Loucy (cell line): Measurements from ENCODE around the gene GET4.

Experiments used
- H2AFZ ChIP-seq: fragments of 200-600 bp; sonication (generic); 2 replicates; pipeline ENCODE4 v1.6.0; 2016; ENCODE audit warnings: antibody characterized with exemption, mild to moderate bottlenecking, low read length, moderate library complexity
- H3F3A ChIP-seq: fragments of 200-600 bp; 2 replicates; pipeline ENCODE4 v1.6.0; 2016; ENCODE audit warnings: antibody characterized with exemption, low read depth, mild to moderate bottlenecking
- H3K27me3 ChIP-seq: fragments of 200-600 bp; sonication (generic); 2 replicates; pipeline ENCODE4 v1.6.1; 2014; ENCODE audit warnings: low read length, mild to moderate bottlenecking; ENCODE audit not compliant: insufficient read depth, poor library complexity, severe bottlenecking
- H3K36me3 ChIP-seq: fragments of 200-600 bp; sonication (generic); 2 replicates; pipeline ENCODE4 v1.6.1; 2016; ENCODE audit warnings: low read length; ENCODE audit not compliant: insufficient read depth
- H3K4me1 ChIP-seq: fragments of 200-600 bp; sonication (generic); 2 replicates; pipeline ENCODE4 v1.5.1; 2014; ENCODE audit warnings: low read length, mild to moderate bottlenecking; ENCODE audit not compliant: insufficient read depth, poor library complexity, severe bottlenecking
- H3K4me2 ChIP-seq: fragments of 200-600 bp; sonication (generic); 2 replicates; pipeline ENCODE4 v1.6.0; 2014; ENCODE audit warnings: antibody characterized with exemption, low read length, low read depth, mild to moderate bottlenecking; ENCODE audit not compliant: poor library complexity, severe bottlenecking
- H3K4me3 ChIP-seq: fragments of 200-600 bp; sonication (generic); 2 replicates; pipeline ENCODE4 v1.5.1; 2014; ENCODE audit warnings: low read length, mild to moderate bottlenecking, mixed read lengths; ENCODE audit not compliant: poor library complexity, severe bottlenecking
- H3K79me2 ChIP-seq: fragments of 200-600 bp; sonication (generic); 2 replicates; pipeline ENCODE4 v1.6.1; 2014; ENCODE audit warnings: low read length; ENCODE audit not compliant: insufficient read depth
- H3K9ac ChIP-seq: fragments of 200-600 bp; sonication (generic); 2 replicates; pipeline ENCODE4 v1.6.0; 2014; ENCODE audit warnings: mild to moderate bottlenecking, low read depth, low read length, moderate library complexity; ENCODE audit not compliant: poor library complexity, severe bottlenecking
- H3K9me2 ChIP-seq: fragments of 200-600 bp; sonication (generic); replicated peaks from 2 replicates; pipeline ENCODE4 v1.6.1; 2016; ENCODE audit warnings: low read depth, low read length, mixed read lengths
- H3K9me3 ChIP-seq: fragments of 200-600 bp; sonication (generic); 2 replicates; pipeline ENCODE4 v1.6.1; 2014; ENCODE audit warnings: mild to moderate bottlenecking, antibody characterized with exemption, low read length, low read depth; ENCODE audit not compliant: insufficient read depth
- H4K20me1 ChIP-seq: fragments of 200-600 bp; sonication (generic); 2 replicates; pipeline ENCODE4 v1.6.0; 2014; ENCODE audit warnings: antibody characterized with exemption, low read length, mild to moderate bottlenecking; ENCODE audit not compliant: insufficient read depth, poor library complexity, severe bottlenecking
- EZH2phosphoT487 ChIP-seq: fragments of 200-600 bp; IDR thresholded peaks from 2 replicates; pipeline ENCODE4 v1.6.1; 2018; ENCODE audit warnings: antibody characterized with exemption, mild to moderate bottlenecking, moderate library complexity, borderline replicate concordance
- TF ChIP-seq, protein P1 (sequence below): fragments of 200-600 bp; sonication (generic); conservative IDR thresholded peaks from 2 replicates; pipeline ENCODE4 v1.5.1; 2014; ENCODE audit warnings: mild to moderate bottlenecking, antibody characterized with exemption, low read length

The GET4 gene

GRCh38 chr7:879706-880105 is 3.4 kb downstream of the GET4 start:
- Histone ChIP-seq H2AFZ (no peak overlapping the region), H3K4me2 (peak overlapping the region; percentile 93), H3K36me3 (no peaks in the 10 kb centered on the region), H3K9ac (peak overlapping the region; percentile 97), H3K4me1 (peaks cover 15% of the 10 kb centered on the region), H3K4me3 (peak overlapping the region; percentile 95), H3K27me3 (no peaks in the 10 kb centered on the region), H3K79me2 (peaks cover 78% of the 10 kb centered on the region), H3F3A (peaks cover 13% of the 10 kb centered on the region), H3K9me2 (no peaks in the 10 kb centered on the region), H3K9me3 (no peaks in the 10 kb centered on the region), H4K20me1 (peaks cover 50% of the 10 kb centered on the region)
- TF ChIP-seq, protein P1, sequence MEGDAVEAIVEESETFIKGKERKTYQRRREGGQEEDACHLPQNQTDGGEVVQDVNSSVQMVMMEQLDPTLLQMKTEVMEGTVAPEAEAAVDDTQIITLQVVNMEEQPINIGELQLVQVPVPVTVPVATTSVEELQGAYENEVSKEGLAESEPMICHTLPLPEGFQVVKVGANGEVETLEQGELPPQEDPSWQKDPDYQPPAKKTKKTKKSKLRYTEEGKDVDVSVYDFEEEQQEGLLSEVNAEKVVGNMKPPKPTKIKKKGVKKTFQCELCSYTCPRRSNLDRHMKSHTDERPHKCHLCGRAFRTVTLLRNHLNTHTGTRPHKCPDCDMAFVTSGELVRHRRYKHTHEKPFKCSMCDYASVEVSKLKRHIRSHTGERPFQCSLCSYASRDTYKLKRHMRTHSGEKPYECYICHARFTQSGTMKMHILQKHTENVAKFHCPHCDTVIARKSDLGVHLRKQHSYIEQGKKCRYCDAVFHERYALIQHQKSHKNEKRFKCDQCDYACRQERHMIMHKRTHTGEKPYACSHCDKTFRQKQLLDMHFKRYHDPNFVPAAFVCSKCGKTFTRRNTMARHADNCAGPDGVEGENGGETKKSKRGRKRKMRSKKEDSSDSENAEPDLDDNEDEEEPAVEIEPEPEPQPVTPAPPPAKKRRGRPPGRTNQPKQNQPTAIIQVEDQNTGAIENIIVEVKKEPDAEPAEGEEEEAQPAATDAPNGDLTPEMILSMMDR = no peak
- TF ChIP-seq EZH2phosphoT487 = no peak

GRCh38 chr7:880450-880849 is 4.1 kb downstream of the GET4 start:
- Histone ChIP-seq H3F3A (peaks cover 6% of the 10 kb centered on the region; the same call in 1 of the 2 replicates), H3K36me3 (no peaks in the 10 kb centered on the region), H3K4me3 (no peak overlapping the region), H3K4me2 (peak overlapping the region; percentile 38), H3K9me2 (no peaks in the 10 kb centered on the region), H4K20me1 (peaks cover 50% of the 10 kb centered on the region), H3K9me3 (no peaks in the 10 kb centered on the region), H3K9ac (no peak overlapping the region), H3K27me3 (no peaks in the 10 kb centered on the region), H3K4me1 (peaks cover 15% of the 10 kb centered on the region), H2AFZ (no peak overlapping the region), H3K79me2 (peaks cover 85% of the 10 kb centered on the region)
- TF ChIP-seq, protein P1 = no peak
- no peak for TF ChIP-seq EZH2phosphoT487

- Histone ChIP-seq H3K36me3 (peaks cover 3% of the 10 kb centered on the region; the same call in 1 of the 2 replicates), H3K4me1 (peaks cover 15% of the 10 kb centered on the region), H2AFZ (no peak overlapping the region), H3K9me2 (no peaks in the 10 kb centered on the region), H3K4me3 (no peak overlapping the region), H3K79me2 (peaks cover 97% of the 10 kb centered on the region), H3K4me2 (no peak overlapping the region), H3F3A (no peaks in the 10 kb centered on the region), H4K20me1 (peaks cover 53% of the 10 kb centered on the region), H3K9me3 (no peaks in the 10 kb centered on the region), H3K27me3 (no peaks in the 10 kb centered on the region), H3K9ac (no peak overlapping the region)
- TF ChIP-seq, protein P1 = no peak
- TF ChIP-seq EZH2phosphoT487 = no peak
Observed at GRCh38 chr7:881441-882234, 5.3 kb downstream of the GET4 start.
